HG02678 (cell line): ENCODE measurements around the gene RGMB.

Experiments
- ATAC-seq: cut with Tn5 transposase; IDR thresholded peaks from one replicate; pipeline ENCODE4 v1.9.1; 2021; ENCODE audit warnings: mild to moderate bottlenecking, moderate library complexity; ENCODE audit not compliant: unreplicated experiment

The RGMB gene

GRCh38 chr5:98783051-98783649, 9.7 kb downstream of the RGMB start:
- no peak for ATAC-seq

GRCh38 chr5:98784411-98784810, 10.9 kb downstream of the RGMB start:
- no peak for ATAC-seq

- no peak for ATAC-seq
Observed at GRCh38 chr5:98785244-98785643, 11.8 kb downstream of the RGMB start.

GRCh38 chr5:98786191-98786853, 12.9 kb downstream of the RGMB start:
- ATAC-seq: no peak

GRCh38 chr5:98787131-98787719, 13.8 kb downstream of the RGMB start:
- no peak for ATAC-seq

GRCh38 chr5:98789029-98789428, 15.6 kb downstream of the RGMB start:
- ATAC-seq: no peak

GRCh38 chr5:98791001-98791519, 17.6 kb downstream of the RGMB start:
- ATAC-seq: no peak

GRCh38 chr5:98791898-98792580, 18.6 kb downstream of the RGMB start:
- no peak for ATAC-seq

GRCh38 chr5:98793223-98793622, 19.8 kb downstream of the RGMB start:
- ATAC-seq: no peak

- ATAC-seq: no peak
Observed at GRCh38 chr5:98794001-98794400, 20.5 kb downstream of the RGMB start.

GRCh38 chr5:98794414-98795080, 21.1 kb downstream of the RGMB start:
- no peak for ATAC-seq

- no peak for ATAC-seq
Observed at GRCh38 chr5:98795243-98795642, 21.8 kb downstream of the RGMB start.

GRCh38 chr5:98796197-98796972, 22.9 kb downstream of the RGMB start:
- peak; percentile 88 for ATAC-seq

GRCh38 chr5:98798371-98798770, 24.9 kb downstream of the RGMB start:
- ATAC-seq: no peak

GRCh38 chr5:98798847-98799246, 25.4 kb downstream of the RGMB start:
- no peak for ATAC-seq

- ATAC-seq: no peak
Observed at GRCh38 chr5:98804066-98804465, 30.6 kb downstream of the RGMB start.

- no peak for ATAC-seq
Observed at GRCh38 chr5:98805070-98805469, 31.6 kb downstream of the RGMB start.

- ATAC-seq: no peak
Observed at GRCh38 chr5:98807806-98808205, 34.3 kb downstream of the RGMB start.

GRCh38 chr5:98810206-98810605, 36.7 kb downstream of the RGMB start:
- ATAC-seq: no peak

- ATAC-seq: no peak
Observed at GRCh38 chr5:98813755-98814154, 40.3 kb downstream of the RGMB start.
